ENCODE data around the gene MIDN.

MIDN gene

DNA sequence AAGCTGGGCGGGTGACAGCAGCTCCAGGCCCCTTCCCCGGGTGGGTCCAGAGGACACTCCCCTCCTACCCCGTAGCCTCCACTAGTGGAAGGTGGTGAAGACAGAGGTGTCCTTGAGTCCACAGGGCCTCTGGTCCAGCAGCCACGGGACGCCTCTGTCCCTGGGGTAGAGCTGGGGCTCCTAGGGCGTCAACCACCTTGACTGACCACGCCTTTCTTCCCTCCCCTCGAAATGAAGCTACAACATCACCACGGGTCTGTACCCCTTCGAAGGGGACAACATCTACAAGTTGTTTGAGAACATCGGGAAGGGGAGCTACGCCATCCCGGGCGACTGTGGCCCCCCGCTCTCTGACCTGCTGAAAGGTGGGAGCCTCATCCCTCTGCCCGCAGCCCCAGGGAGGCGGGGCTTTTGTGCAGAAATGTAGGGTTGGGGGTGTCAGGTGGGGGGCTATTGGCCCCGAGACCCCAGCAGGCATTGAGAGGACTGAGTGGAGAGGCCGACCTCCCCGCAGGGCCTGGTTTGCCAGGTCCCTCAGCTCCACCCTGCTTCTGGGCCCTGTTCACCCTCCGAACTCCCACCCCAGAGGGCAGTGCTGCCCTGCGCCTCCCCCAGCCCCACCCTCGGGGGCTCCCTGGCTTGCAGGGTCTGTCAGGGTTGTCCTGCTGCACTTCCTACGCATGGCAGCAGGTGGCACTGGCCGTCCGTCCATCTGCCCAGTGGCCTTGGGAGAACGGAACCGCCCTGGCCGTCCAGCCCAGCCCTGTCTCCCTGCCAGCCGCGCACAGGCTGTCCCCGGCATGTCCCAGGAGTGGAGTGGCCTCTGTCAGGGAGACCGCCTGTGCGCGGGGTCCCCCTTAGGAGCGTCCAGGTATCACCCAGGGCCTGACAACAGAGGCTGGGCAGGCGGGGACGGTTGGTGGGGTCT lies 27.1 kb upstream of the MIDN start:
- TF ChIP-seq, protein P1, sequence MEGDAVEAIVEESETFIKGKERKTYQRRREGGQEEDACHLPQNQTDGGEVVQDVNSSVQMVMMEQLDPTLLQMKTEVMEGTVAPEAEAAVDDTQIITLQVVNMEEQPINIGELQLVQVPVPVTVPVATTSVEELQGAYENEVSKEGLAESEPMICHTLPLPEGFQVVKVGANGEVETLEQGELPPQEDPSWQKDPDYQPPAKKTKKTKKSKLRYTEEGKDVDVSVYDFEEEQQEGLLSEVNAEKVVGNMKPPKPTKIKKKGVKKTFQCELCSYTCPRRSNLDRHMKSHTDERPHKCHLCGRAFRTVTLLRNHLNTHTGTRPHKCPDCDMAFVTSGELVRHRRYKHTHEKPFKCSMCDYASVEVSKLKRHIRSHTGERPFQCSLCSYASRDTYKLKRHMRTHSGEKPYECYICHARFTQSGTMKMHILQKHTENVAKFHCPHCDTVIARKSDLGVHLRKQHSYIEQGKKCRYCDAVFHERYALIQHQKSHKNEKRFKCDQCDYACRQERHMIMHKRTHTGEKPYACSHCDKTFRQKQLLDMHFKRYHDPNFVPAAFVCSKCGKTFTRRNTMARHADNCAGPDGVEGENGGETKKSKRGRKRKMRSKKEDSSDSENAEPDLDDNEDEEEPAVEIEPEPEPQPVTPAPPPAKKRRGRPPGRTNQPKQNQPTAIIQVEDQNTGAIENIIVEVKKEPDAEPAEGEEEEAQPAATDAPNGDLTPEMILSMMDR (IDR thresholded peaks at IDR 0.05; ENCODE audit: control extremely low read depth, extremely low read depth, low read depth, missing control alignments), result peak; percentile 40
- DNase-seq (ENCODE audit: extremely low spot score), result no peak
- ChIA-PET POLR2A (no interaction called here), CTCF (interaction anchor here (1.0 to 2.8 kb wide), 6 partner anchors 10 to 108 kb away, joined by 3 to 11 read pairs (median 5); partner anchors contain the start of gene CBARP)

DNA sequence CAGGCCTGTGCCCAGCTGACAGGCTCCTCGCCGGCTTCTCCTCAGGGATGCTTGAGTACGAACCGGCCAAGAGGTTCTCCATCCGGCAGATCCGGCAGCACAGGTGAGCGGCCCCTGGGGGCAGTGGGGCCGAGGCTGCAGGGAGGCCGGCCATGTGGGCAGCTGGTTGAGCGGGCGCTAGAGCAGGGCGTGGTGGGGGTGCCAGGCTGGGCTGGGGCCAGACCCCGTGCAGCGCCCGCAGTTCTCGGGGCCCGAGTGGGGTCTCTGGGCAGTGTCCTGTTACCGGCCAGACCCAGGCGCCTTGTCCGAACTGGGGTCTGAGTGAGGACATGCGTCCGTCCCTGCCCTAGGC lies 26.5 kb upstream of the MIDN start:
- no peak for DNase-seq (ENCODE audit: extremely low spot score)
- TF ChIP-seq, protein P1 (IDR thresholded peaks at IDR 0.05; ENCODE audit: control extremely low read depth, extremely low read depth, low read depth, missing control alignments), result no peak
- POLR2A ChIA-PET, result no interaction called here
- CTCF ChIA-PET, result interaction anchor here (2.3 to 2.8 kb wide), 2 partner anchors 11 to 23 kb away, joined by 7 to 11 read pairs; no protein-coding TSS in a partner anchor

- POLR2A ChIA-PET, result no interaction called here
- CTCF ChIA-PET, result interaction anchor here (1.0 to 2.8 kb wide), 6 partner anchors 9 to 109 kb away, joined by 3 to 11 read pairs (median 6); no protein-coding TSS in a partner anchor
- DNase-seq (ENCODE audit: extremely low spot score), result no peak
- TF ChIP-seq, protein P1 (IDR thresholded peaks at IDR 0.05; ENCODE audit: control extremely low read depth, extremely low read depth, low read depth, missing control alignments), result no peak
These were observed 26.0 kb upstream of the MIDN start for GRCh38 chr19:1222394-1222793.

- POLR2A ChIA-PET, result no interaction called here
These were observed 25.1 kb upstream of the MIDN start for GRCh38 chr19:1223018-1223855.

GRCh38 chr19:1224047-1224825 lies 24.1 kb upstream of the MIDN start:
- TF ChIP-seq, protein P1 (IDR thresholded peaks at IDR 0.05; ENCODE audit: control extremely low read depth, extremely low read depth, low read depth, missing control alignments), result no peak
- ChIA-PET CTCF (interaction anchor here (0.9 to 2.8 kb wide), 3 partner anchors 13 to 111 kb away, joined by 3 to 11 read pairs (median 6); no protein-coding TSS in a partner anchor), POLR2A (no interaction called here)
- DNase-seq (ENCODE audit: extremely low spot score), result no peak

More at GRCh38 chr19:1223018-1223855, 25.1 kb upstream of the MIDN start:
- DNase-seq (ENCODE audit: extremely low spot score), result peak; percentile 73
- CTCF ChIA-PET, result interaction anchor here (0.9 to 2.8 kb wide), 7 partner anchors 9 to 110 kb away, joined by 3 to 11 read pairs (median 5); no protein-coding TSS in a partner anchor
- TF ChIP-seq, protein P1 (IDR thresholded peaks at IDR 0.05; ENCODE audit: control extremely low read depth, extremely low read depth, low read depth, missing control alignments), result peak; percentile 53

Measured in GM10248 (cell line).